Measurements from ENCODE around the gene CSNK1D.

CSNK1D gene

DNA sequence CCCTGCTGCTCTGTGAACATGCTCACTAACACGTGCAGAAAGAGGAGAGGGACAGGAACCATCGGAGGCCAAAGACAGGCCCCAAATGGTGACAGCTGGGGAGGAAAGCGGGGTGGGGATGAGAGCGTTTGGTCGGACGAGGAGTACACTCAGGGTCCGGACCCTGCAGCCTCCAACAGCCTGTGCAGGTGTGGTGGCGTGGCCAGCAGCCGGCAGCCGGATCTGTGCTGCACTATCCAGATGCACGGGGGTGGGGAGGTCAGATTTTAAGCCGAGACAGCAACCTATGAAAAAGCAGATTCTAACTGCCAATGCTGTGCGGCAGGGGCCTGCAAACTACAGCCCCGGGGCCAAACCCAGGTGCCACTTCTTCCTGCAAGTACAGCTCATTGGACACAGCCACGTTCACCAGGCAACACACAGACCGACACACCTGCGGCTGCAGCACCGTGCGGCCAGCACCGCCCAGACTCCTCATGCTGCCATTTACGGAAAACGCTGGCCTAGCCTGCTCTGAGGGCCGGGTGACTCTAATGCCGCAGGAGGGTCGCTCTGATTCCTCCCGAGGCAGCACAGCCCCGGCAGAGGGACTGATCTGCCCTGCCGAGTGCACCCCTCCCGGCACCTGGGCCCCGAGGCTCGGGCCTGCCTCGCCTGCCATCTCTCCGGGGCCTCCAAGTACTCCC lies 23.5 kb downstream of the CSNK1D start:
- no peak for DNase-seq

DNA sequence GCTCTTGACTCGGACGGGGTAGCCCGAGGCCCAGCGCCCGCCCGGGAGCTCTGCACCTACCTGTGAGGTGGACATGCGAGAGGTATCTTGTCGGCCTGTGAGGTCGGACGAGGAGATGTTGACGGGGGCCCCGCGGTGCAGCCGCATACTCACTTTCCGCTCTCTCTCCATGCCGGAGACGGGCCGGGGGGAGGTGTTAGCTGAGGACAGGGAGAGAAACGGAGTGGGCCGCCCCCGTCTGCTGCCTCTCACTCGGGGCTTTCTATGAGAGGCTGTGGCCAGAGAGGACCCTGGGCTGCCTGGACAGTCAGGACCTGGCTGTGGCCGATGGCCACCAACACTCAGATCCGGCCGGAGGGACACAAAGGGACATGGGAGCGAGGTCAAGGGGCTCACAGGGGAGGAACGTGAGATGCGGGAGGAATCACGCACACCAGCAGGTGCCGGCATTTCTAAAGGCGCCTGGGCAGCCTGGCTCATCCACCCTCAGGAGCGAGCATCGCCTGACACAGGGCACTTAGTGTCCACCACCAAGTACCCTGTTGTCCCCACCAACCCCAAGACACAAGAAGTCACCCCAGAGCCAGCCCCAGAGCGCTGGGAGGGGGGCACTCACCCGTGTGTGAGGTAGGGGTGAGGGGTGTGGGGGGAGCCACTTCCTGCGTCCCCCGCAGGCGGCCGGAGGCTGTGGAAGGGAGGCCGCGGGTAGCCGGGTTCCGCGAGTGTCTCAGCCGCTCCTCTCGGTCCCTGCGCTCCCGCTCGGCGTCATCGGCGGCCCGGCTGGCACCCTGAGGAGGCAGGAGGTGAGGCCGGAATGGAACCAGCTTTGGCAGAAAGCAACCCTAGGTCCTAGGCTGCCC lies 24.5 kb downstream of the CSNK1D start:
- DNase-seq, result no peak

DNA sequence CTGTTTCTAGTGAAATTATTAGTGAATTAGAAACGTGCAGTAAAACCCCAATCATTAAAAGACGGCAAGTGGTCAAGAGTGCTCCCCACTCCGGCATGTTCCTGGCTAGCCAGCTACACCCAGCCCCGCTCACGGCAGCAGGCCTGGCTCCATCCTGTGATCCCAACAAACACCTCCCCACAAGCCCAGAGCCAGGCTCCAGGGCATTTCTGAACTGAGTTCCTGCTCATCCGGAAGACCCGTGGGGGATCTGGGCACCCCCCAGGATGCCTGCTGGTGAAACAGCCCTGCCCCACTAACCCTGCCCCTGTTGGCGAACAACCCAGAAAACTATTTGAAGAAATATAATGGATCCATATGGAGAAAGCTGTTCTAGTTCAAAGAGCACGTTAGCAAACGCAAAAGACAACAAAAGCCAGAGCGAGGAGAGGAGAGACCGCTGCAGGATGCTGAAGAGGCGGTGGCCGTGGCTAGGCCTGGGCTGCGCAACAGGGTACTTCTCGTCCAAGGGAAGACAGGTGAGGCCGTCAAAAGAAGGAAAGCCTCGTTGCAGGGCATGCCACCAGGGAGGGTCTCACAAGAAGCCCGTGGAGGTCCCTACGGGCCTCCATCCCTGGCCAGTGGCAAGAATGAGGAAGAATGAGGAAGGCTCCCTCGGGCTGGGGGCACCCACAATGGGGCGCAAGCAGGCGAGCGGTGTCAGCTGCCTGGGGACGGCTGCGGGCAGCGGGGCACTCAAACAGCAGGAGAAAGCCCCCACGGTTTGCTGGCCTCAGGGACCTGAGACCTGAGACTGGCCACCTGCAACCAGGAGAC lies 25.4 kb downstream of the CSNK1D start:
- DNase-seq, result no peak

DNA sequence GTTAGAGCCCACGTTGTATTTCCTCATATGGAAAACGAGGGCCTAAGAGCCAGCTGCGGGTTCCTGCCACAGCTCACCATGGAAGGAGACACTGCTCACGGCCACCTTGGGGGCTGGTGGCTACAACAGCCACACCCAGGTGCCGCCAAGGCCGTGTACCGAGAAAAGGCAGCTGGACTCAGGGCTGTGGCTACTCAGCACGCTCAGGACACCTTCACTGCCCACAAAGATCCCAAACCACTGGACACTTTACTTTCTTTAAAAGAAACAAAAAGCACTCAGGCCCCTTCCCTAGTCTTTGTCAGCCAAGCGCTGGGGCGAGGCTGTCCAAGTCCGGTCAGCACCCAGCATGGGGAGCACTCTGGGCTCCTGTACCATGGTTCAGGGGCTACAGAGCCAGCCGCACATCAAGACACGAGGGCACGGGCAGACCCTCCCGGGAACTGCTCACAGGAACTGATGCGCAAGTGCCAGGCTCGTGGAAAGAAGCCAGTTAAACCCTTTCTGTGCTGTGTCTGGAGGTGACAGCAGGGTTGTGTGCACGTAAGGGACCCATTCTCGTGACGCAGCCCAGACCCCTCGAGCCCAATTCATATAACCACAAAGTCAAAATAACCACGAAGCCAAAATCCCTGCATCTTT lies 26.2 kb downstream of the CSNK1D start:
- DNase-seq, result no peak

DNA sequence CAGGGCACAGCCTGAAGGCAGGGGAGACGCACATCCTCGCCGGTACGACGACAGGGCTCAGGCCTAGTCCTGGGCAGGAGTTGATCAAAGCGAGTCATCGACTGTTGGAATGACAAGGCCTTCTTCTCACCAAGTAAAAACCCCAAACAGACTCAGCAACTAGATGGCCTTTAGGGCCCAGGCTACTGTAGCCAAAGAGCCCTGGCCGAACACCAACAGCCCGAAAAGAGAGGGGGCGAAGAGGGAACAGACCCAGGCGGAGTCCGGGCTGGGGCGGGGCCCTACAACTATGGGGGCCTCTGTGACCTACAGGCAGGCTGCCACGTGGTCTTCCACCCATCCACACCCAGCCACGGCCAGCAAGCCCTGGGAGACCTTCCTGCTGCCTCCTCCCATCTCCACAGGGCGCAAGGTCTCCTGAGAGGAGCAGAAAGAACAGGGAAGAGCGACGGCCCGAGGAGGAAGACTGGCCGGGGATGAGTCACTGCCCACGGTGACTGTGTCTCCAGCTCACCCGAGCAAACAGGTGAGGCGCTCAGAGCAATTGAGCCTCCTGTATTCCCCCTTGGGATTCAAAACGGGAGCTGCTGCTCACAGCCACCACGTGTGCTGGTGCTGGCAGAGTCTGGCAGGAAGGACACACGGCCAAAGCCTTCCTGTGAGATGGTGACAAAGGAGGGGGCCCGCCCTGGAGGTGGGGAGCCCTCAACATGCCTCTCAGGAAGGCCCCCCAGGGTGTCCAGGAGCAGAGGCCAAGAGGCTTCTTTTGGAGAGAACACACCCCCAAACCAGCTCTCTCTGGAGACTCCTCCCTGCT lies 26.9 kb downstream of the CSNK1D start:
- no peak for DNase-seq

DNA sequence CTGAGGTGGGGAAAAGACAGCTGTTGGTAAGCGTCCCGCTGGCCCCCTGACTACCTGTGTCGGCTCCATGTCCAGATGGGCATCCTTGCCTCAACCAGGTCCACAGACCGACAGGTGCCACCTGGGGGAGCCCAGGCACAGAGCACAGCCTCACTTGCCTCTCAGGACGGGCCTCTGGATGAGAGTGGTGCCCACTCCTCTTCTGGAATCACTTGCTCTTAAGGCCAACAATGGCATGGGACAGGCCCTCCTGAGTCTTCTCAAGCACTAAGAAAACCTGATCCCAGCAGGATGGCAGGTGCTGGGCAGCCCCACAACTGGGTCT lies 27.5 kb downstream of the CSNK1D start:
- no peak for DNase-seq

DNA sequence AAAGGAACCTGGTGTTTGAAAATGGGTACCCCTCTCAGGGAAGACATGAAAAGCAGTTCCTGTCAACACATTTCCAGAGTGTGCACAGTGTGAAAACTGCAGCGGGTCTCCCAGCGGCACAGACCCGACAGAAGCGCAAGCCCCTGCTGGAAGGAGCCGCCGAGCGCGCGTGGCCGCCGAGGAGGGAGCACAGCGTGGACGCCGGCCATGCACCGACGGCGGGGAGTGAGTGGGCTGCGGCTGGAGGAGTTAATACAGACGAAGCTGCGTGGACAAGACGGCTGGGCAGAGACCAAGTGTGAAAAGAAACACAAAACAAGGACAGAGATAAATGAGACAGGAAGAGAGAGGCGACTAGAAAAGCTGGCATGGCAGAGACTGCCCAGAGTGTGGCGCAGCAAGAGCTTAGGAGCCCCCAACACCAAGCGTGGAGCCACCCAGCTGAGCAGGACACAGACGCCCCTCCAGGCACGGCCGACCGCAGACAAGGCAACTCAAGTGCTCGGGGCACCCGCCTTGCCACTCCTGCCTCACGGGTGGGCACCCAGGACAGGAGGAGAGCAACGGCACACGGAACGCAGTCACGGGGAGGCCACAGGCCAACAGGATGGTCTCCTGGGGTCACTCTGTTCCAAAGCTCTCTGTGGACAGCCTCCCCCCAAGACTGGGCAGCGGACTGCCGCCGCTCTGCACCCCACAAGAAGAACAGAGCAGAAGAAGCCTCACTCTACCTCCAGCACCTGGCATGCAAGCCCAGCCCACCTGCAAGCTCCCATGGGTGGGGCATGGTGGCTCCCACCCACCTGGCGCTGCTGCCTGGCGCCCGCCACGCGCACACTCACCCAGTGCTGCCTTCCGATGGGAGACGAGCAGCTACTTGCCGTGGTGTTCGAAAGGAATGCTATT lies 28.1 kb downstream of the CSNK1D start:
- DNase-seq, result no peak

DNA sequence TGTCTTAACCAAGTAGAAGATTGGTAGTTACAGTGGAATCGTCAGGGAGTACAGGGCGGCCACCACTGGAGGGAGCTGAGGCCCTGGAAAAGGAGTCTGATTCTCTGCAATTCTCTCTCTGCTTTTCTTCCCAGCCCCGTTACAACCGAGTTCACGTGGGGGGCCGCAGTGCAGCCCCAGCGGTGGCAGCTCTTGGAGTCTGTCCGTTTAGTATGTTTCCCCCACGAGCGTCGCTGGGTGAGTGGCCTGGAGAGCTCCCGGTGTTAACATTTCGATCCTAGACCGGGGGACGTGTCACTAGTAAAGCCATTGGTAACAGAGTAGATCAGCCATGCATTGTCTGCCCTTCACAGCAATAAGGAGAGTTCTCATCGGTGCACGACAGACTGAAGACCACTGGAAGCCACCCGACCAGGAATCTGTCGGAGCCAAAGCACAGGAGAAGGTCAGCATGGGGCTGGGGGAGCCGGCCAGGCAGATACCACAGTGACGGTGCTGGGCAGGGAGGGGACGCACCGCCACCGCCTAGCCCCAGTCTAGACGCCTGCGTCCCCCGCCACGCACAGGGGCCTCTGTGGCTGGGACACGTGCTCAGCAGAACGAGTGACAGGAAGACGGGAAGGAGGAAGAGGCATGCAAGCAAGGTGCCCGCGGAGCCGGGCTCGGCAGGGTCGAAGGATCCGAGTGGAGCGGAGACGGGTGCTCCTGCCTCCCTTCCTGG lies 28.9 kb downstream of the CSNK1D start:
- no peak for DNase-seq

DNA sequence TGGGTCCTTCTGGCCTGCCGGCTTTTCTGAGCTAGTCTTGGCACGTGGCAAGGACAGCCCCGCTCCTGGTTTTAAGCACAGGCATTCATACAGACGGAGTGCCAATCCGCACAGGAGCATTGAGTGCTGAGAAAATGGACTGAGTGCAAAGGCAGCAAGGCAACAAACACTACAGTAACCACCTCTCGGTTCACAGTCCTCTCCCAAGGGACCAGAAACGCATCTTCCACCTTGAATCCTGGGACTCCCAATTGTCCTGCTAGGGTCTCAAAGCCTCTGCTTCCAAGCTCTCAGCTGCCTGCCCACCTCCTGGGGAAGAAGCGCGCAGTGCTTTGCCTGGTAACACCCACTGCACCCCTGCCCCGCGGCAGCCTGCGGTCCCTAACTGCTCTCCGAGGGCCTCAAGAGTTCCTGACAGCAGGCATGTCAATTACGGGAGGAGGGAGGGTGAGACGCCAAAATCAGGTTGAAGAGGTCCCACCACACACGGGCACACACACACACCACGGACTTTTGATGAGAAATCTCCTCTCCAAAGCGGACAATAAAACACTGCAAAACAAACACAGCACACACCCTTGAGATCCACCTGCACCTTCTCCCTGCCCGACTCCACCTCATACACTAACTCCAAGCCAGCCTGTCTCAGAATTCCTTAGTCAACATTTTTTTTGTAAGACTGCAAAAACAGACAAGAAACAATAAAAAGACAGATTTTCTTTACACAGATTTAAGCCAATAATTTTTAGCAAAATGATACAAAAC lies 29.7 kb downstream of the CSNK1D start:
- DNase-seq, result no peak

DNA sequence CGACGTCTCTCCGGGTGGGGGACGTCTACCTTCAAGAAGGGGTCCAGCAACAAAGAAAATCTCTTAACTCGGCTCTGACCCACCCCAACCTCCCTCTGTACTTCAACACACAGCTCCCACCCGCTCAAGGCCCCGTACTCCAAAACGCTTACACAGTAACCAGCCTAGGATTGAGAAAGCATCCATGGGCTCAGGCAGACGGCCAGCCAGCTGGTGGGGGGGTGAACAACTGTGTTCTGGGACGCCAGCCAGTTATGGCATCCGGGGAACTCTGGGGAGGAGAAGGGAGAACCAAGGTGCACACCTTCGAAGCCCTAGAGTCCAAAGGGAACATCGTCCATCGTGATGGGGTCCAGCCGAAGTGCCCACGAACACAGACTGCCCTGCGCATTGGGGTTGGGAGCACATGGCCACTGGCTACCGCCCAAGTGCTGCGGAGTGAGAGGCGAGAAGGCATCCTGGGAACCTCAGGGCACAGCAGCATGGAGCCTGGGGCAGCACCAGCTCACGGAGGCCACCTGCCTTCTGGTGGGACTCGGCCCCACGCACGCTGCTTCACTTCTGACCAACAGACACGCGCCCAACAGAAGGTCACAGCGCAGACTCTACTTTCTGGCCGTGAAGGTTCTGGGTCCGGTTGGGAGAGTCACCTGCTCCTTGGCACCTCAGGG lies 30.4 kb downstream of the CSNK1D start:
- DNase-seq, result no peak

DNA sequence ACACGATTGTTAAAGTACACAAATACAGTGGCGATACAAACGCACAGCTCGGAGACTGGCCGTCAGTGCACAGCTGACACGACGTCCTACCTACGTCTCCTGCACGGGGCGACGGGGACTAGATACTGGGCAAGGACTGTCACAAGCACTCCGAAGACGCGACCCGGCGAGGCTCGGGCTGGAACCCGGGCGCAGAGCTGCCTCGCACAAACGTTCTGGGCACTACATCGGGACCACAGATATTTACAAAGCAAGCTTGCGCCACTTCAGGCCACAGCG lies 30.9 kb downstream of the CSNK1D start:
- DNase-seq, result no peak

DNA sequence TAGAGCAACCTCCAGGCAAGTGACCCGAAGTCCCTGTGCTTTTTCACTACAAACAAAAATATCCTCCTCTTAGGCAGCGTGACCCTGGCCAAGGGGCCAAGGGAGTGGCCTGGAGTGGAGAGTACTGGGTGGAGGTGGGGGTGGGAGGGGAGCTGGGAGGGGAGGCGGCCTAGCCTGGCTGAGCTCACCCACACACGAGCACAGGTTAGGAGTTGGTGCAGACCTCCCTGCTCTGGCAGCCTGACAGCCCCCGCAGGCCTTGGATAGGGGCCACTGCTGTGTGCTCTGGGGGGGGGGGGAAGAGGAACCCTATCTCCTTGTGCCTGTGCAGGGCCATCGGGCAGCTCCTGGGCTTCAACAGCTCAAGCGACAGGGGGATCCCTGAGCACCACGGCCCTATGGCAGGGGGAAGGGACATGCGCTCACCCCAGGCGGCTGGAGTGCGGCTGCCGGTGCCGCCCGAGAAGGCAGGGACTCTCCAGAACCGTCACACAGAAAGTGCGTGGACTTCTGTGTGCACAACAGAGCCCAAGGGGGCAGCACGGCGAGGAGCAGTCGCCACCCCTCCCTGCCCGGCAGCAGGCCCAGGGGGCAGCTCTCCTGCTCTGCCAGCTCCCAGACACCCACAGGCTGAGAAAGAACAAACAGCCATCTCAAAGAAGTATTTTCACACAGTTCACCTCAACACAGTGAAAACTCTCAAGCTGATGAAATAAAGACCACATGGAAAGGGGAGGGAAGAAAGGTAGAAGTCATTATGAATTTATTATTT lies 31.4 kb downstream of the CSNK1D start:
- no peak for DNase-seq

DNA sequence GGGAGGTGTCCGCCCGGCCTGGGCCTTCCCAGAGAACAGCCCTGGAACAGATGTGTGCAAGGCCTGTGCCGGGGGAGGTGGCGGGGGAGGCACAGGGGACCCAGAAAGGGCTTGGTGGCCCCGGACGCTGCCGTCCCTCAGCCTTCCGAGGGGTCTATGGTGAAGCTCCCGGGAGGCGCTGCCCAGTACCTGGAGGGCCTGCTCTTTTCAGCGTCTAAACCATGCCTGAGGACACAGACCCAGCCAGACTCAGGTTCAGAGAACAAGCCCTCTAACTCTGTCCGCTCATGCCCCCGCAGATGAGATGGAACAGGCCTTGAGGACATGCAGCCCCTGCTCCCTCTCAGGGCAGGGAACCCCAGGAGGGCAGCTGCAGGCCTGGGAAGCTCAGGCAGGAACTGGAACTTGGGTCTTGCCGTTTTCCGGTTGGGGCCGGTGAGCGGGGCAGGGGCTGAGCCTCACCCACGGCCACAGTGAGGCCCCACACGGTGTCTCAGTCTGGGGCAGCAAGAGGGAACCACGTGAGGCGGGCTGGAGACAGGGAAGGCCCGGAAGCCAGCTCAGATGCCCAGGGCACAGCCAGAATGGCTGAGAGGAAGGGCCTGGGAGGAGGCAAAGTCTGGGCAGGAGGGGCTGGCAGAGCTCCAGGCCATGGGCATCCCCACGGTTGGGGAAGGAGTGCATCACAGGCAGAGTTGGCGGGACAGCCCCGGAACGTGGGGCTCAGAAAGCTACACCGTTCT lies 32.1 kb downstream of the CSNK1D start:
- no peak for DNase-seq

DNA sequence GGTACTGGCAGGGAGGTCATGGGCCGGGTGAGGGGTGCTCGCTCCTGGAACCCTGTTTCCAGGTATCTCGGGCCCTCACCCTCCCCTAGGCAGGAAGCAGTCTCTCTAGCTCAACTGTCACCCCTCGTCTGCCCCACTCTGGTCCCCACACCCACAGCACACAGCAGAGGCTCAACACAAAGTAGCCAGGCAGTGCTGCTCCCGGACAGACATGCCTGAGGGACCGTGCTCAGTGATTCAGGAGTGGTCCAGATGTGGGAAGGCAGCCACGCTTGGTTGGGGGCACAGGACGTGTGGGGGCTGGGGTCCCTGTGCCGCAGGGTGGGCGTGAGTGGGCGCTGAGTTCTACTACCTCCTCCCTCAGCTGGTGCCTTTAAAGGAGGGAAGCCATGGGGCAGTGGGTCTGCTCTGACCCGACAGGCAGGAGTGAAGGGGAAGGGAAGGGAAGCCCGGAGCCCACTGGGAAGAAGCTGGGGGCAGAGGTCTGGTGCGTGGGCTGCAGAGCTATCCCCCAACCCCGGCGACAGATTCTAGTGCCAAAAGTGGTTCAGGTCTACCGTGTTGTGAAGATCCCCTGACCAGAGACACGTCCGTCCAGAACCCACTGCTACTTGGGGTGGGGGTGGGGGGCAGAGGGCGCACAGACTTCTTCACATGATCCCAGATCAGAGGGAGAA lies 32.9 kb downstream of the CSNK1D start:
- DNase-seq, result no peak

DNA sequence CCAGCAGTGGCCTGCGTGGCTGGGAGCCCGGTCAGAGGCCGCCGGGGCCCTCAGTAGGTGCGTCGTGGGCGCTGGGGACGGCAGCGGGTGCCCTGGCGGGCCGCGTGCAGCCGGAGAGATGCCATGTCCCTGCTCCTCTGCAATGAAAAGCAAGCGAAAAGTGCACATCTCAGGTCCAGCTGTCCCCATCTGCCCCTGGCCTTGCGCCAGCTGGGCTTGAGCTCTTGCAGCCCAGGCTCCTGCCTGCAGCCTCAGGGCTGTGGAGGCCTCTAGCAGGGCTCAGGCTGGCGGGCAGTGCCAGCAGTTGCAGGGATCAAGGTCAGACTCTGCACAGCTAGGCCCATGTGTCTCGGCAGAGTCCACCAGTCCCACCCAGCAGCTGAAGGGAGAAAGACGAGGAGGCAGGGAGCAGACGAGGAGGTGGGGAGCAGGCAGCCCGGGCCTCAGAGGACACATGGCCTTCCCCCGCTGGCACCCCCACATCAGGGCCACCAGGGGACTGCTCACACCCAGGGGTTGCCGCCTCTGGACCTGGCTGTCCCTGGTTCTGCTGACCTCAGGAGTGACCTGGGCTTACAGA lies 33.5 kb downstream of the CSNK1D start:
- DNase-seq, result no peak

DNA sequence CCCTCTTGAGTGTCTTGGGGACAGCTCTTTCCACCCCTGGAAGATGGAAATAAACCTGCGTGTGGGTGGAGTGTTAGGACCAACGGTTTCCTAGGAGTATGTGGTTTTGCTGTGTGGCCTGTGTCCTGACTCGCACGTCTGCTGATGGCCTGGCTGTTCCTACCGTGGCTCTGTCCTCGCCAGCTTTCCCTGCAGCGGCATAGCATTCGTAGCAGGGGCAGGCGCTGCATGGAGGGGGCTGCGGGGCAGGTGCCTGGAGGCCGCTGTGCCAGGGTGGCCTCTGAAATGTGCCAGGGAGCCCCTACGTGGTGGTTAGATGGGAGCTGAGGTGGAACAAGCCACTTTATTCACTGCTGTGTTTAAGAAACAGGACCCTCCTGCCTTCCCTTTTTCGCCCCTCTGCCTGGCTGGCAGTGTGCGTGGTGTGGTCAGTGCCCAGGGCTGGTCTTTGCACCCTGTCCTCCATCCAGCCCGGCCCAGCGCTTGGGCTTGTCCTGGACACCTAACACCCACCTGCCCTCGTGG lies 34.0 kb downstream of the CSNK1D start:
- no peak for DNase-seq
